Measurements from ENCODE around the gene KLHL36.
A peak's percentile ranks its signal among the peaks of the same experiment; 100 is the strongest.

Gene KLHL36

DNA sequence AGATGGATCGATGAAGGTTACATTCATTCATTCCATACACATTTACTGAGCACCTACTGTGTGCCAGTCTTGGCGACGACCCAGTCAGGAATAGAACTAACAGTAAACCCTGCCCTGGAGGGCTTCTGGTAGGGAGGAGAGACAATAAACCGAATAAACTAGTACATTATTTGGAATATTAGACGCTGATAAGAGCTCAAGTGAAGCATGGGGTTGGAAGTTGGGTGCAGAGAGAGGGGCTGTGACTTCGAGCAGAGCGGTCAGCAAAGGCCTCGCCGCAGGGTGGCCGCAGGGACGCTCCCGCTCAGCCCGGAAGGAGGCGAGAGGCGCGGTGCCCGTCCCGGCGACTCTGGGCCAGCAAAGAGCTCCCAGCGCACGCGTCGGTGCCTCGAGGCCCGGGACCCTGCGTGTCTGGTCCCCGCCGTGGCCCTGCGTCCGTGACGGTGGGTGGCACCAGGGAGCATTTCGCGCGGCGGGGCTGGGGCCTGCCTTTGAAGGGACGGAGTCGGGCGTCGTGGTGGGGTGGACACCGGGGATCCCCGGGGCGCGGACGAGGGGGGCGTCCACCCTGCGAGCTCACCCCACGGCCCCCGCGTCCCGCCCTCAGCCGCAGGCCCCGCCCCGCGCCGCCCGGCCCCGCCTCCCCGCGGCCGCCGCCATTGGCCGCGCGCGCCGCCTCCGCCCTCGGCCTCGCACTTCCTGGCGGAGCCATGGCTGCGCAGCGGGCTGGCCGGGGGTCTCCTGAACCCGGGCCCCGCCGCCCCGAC lies at the start of gene KLHL36:
KLHL36 (plus strand) TSS at position 684 of the 767 bp plus-strand sequence. CDS start 2,357 bp downstream, outside the sequence.
- peak; percentile 39 to 65 (median 48) for DNase-seq

DNA sequence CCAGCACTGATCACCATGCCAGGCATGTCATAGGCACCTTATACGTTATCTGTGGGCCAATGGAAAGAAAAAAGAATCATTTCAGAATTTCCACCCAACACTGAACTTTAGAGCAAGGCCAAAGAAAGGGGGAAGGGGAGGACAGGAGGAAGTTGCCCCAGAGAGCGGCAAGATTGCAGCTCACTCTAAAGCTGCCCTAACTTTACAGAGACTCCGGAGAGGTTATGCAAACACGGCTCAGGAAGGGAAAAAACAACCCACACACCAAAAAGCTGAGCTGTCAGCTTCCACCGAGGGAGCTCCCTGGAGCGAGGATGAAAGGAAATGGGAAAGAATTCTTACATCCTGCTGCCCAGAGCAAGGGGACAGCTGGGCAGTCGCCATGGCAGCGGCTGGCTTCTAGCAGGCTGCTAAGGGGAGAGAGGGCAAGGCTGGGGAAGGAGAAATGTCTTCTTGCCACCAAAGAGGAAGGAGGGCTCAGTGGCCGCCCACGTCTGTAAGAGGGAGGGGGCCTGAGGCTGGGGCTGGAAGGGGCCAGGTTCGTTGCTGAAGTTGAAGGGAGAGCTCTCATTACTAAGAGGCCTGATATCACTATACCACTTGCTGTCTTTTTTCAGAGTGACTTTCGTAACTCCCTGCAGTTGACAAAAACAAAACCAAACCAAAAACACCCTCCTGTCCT lies 48.6 kb upstream of the KLHL36 start:
- DNase-seq: peak in 2 of 4 experiments; percentile 27 to 30

DNA sequence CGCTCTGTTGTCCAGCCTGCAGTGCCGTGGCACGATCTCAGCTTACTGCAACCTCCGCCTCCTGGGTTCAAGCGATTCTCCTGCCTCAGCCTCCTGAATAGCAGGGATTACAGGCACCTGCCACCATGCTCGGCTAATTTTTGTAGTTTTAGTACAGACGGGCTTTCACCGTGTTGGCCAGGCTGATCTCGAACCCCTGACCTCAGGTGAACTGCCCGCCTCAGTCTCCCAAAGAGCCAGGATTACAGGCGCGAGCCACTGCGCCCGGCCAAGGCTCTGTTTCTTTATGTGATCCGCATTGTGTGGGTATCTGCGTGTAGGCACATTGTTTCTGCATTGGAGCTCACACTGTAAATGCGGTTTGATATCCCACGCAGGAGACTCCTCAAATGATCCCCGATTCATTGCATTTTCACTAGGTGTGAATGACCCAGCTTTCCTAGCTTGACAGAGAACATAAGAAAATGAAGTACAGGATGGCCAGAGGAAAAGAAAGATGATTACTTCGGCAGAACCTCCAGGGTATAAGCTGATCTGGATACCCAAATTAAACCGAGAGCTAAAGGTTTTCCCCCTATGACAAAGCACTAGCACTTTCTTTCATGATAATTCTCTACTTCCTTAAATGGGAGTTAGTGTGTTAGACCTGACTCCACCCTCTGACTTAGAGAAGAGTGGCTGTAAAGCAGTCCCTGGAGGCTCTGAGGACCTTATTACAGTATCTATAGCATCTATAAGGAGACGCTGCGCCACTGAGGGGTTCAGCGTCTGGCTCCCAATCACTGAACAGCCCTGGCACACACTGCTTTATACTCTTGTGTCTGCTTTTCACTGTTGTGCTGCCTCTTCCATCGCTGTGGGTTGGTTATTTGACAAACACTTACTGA lies 47.7 kb upstream of the KLHL36 start:
- DNase-seq: no peak

DNA sequence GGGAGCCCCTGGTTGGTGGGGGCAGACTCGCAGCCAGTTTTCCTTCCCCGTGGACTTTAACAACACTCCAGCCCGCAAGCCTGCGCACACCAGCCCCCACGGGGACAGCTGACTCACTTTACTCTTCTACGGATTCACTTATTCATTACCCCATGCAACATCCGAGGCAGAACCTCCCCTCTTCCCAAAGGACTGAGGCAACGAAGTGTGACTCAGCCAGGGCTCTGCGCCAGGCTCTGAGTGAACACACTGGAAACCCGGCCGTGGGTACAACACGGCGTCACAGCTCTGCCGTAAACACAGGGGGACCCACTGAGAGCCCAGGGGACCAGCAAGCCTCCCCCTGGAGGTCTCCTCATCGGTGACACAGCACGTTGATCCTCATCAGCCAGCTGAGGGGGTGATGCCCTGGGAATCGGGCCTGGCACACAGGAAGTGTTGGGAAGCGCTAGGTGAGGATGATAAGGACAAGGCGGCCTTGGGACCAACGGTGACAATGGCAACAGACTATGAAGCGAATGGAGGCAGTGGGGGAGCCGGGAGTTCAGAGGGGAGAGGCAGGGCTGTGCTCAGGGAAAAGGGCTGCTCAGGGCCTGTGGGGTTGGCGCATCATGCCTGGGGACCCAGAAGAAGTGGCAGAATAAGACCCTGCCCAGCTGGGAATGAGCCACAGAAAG lies 45.0 kb upstream of the KLHL36 start:
- no peak for DNase-seq

DNA sequence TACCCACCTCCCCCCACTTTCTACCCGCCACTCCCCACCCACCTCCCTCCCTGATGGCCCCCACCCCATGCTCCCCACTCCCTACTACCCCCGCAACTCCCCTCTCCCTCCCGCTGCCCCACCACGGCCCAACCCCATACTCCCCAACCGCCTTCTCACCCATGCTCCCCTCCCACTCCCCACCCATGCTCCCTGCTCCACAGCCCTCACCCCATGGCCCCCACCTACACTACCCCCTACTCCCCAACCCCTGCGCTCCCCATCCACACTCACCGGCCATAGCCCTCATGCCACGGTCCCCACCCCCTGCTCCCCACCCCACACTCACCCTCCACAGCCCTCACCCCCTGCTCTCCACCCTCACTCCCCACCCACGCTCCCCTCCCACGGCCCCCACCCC lies 44.4 kb upstream of the KLHL36 start:
- no peak for DNase-seq

DNA sequence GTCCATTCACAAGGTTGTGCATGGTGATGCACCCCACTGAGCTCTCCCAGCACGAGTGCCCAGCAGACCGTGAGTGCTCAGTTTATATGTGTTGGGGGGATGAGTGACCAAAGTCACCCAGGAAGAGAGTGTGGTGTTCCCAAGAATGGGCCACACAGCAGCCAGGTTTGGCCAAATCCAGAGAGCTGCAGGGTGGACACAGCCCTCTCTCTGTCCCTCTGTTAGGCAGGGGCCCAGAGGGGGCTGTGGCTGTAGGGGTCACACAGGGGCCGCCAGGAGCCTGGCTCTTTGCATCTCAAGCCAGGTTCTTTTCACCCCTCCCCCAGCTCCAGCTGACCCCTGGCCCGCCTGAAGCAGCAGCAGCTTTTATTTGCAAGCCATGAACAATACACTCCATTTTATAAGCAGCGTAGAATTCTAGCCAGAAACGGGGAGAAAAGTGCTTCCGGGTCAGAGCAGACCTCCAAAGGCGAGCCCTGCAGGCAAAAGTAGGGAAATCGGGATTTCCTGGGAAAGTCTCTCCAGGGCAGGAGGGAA lies 43.8 kb upstream of the KLHL36 start:
- no peak for DNase-seq

DNA sequence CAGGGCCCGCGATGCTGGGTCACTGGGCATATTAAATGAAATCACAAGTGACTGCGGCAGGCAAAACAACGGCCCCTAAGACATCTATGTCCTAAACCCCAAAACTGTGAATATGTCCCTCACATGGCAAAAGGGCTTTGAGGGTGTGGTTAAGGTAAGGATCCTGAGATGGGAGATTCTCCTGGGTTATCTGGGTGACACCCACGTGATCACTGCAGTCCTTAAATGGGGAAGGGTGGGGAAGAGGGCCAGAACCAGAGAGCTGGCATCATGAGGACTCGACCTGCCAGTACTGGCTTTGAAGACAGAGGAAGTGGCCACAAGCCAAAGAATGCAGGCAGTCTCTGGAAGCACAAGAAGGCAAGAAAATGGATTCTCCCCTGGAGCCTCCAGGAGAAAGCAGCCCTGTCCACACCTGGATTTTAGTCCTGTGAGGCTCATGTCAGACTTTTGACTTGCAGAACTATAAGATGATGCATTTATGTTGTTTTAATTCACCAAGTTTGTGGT lies 42.9 kb upstream of the KLHL36 start:
- DNase-seq: no peak

DNA sequence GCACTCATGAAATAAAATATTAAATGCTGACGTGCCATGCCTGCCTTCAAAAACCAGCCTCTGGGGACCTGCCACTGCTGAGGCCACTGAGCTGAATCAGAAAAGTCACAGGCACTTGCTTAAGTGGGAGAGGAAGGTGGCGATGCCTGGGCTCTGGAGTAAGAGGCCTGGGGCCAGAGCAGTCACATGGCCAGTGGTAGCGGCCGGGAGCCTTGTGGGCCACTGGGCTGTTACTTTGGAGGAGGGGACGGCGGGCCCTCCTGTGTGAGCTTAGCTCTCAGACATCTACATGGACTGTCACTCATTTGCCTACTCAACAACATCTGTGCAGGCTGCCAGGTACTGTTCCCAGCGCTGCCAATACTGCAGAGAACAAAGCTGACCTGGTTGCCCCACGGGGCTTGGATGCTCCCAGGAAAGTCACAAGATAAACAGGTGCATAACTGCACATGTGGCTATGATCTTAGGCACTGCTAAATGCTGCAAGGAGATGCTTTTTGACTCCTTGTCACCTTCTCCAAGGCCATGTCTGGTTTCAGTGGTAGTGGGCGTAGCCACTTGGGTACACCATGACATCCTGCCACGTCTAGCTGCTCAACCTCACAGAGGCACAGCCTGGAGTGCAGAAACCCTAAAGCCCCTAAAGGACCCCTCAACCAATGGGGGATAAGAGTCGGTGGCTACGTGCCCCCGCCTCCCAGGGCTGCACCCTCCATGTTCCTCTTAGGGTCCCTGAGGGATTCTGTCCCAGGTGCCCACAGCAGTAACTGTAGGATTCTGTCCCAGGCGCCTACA lies 42.0 kb upstream of the KLHL36 start:
- DNase-seq: no peak

DNA sequence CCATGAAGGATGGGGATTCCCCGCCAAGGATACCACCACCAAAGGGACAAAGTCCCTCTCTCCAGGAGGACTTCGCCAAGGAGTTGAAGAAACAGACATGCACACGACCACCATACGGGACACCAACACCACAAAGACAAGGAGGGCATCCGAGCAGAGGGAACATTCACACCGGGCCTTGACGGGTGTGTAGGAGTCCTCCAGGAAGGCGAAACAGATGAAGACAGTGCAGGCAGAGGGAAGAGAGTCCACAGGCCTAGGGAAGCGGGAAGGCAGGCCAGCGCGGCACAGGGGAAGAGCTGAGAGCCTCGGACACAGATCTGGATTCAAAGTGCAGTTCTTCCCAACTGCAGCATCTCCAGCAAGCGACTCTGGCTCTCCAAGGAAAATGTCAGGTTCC lies 41.2 kb upstream of the KLHL36 start:
- DNase-seq: no peak

DNA sequence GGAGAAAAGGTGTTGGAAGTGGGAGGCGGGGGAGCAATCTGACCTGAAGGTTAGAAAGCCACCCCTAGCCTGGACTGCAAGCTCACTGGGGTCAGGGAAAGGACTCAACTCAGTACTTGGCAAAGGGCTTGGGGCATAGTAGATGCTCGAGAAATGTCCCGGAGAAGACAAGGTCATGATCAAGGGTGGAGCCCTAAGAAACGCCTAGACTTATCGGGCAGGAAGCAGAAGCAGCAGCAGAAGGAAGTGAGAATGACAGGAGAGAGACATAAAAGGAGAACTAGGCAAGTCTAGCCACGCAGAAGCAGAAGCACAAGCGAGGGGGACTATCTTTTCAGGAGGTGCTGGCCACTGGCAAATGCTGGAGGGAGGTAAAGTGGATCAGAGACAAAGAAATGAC lies 40.6 kb upstream of the KLHL36 start:
- DNase-seq: no peak

DNA sequence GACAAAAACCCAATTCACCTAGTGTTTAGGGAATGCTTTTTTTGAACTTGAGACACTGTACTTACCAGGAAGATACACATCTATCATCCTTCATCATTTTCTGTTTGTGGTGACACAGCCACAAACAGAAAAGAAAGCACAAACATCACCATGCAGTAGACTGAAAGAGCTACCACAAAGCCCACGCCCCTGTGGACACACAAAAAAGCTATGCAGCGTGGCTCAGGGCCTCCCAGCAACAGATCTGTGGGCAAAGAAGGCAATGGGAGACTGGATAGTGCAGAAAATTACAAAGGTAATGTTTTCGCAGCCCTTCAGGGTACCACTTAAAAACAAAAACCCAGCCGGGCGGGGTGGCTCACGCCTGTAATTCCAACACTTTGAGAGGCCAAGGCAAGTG lies 40.0 kb upstream of the KLHL36 start:
- no peak for DNase-seq

DNA sequence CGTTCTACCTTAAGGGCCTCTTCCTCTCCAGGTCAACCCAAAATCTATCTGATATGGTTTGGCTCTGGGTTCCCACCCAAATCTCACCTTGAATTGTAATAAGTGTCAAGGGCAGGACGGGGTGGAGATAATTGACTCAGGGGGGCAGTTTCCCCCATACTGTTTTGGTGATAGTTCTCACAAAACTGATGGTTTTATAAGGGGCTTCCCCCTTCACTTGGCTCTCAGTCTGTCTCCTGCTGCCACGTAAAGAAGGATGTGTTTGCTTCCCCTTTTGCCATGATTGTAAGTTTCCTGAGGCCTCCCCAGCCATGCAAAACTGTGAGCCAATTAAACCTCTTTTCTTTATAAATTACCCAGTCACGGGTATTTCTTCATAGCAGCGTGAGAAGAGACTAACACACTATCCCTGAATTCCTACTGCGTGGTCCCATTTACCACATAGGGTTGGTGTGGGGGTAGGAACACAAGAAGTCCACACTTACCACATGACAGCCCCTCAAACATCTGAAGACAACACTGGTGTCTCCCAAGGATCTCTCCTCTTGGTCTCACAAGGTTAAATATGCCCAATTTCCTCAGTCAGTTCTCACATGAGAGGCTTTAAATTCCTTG lies 38.6 kb upstream of the KLHL36 start:
- DNase-seq: no peak

DNA sequence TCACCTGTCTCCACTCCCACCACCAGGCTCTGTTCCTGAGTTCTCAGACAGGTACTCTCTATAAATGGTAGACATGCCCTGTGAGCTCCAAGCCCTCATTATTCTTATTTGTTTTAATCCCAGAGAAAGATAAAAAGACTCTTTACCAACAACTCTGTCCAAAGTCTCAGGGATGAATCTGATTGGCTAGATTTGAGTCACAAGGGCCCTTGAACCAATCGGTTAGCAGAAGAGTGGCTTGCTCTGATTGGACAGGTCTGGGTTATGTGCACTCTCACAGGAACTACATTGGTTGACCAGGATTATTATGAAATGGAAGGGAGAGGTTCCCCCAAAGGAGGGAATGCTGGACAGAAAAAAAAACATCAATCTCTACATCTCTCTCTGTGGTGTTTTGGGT lies 37.9 kb upstream of the KLHL36 start:
- DNase-seq: no peak

DNA sequence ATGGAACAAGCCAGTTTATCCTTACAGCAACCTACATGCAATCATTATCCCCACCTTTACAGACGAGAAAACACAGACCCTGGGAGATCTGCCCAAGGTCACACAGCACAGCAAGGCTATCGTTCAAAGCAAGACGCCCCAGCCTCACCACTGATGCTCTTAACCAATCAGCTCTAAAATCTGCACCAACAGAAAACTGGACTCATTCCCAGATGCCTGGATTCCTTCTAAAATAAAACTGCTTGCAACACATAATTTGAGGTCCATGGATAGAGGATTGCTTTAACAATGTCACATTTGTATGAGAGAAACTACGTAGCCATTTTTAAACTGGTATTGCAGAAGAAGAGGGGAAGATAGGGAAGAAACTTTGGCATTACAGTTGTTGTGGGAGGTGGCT lies 37.3 kb upstream of the KLHL36 start:
- DNase-seq: no peak

DNA sequence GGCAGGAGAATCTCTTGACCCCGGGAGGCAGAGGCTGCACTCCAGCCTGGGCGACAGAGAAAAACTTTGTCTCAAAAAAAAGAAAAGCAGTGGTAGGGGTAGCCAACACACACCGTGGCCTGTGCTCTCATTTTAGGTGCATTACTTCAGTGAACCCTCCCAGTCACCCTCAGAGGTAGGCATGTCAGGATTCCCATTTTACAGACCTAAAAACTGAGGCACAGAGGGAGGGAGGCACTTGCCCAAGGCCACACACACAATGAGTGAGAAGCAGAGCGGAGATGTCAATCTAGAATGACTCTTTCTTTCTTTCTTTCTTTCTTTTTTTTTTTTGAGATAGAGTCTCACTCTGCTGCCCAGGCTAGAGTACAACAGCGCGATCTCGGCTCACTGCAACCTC lies 35.6 kb upstream of the KLHL36 start:
- DNase-seq: no peak

DNA sequence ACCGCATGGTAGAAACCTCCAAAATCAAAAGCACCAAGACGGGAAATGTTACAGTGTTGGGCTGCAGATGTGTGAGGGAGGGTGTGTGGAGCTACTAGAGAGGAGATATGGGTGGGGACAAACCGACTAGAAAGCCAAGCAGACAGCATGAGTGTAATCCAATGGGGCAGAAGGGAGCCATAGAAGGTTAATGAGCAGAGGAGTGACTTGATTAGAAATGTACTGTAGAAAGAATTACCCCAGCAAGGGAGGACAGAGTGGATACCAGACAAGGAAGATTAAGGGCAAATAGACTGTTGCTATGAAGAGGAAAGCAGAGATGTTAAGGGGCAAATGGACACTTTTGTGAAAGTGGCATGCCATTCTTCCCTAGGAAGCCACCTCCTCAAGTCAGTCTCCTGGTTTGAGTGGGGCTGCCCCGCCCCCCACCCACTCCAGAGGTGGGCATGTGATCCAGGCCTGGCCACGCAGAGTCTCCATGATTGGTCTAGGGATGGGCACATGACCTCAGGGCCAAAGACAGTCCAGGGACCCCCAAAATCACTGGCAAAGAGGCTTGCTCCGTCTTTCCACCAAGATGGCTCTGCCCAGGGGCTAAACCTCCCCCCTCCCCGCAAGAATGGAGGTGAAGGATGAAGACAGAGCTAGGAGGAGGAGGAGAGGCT lies 34.8 kb upstream of the KLHL36 start:
- DNase-seq: no peak

DNA sequence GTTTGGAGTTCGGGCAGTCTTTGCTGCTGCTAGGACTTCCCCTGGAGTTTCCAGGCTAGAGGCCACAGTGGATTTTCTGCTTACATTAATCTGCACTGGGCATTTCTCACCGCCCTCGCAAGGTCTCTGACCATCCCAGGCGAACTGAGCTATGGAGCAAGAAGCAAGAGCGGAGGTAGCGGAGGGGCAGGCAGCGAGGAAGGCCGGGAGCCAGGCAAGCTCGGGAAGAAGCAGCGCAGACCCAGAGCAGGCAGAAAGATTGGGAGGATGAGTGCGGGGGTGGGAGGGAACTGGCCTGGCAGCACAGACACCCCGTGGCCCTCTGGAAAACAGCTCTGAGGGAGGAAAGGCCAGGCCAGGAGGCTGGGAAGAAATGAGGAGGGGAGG lies 34.2 kb upstream of the KLHL36 start:
- no peak for DNase-seq

DNA sequence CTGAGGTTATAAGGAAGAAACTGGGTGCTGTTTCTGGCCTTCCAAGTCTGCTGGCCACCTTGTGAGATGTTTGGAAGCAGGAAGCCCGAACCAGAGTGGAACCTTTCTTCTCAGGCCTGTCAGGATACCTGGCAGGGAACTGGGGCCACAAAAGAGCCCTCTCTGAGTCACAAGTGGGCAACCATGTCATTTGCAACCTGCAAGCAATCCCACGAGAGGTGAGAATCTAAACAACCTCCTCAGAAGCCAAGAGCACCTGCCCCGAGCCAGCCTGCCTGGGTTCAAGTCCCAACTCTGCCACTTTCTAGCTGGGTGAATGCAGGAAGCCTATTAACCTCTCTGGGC lies 33.7 kb upstream of the KLHL36 start:
- no peak for DNase-seq

DNA sequence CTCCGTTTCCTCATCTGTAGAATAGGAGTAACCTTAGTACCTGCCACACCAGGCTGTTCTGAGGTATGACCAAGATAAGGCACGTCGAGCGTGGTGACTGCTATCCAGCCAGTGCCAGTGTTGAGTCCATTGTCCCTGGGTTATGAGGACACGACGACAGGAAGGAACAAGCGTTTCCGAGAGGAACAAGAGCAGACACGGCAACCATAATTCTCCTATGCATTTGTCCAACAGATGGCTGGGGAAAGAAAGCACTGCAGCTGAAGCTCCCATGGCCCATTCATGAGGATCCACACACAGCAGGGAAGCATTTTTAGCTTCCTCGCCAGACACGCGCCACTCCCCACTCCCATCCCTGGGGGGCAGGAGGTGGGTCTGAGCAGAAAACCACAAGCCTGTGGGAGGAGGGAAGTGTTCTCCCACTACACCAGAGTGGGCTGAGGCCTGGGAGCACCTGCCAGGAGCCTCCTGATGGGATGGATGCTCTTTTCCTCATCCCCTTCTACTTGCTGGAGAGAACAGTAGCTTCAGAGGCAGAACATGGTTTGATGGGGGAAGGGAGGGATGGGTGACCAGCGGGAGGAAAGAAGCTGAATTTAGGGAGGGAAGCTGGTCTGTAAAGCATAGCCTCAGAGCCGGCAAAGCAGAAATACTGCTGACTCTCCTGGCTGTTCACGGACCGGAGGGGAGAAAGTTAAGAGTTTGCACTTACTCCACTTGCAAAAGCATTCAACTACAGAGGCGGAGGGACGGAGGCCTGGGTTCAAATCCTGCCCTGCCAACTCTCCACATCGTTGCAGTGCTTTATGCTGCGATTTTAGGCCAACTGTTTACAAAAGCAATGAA lies 33.1 kb upstream of the KLHL36 start:
- DNase-seq: no peak

DNA sequence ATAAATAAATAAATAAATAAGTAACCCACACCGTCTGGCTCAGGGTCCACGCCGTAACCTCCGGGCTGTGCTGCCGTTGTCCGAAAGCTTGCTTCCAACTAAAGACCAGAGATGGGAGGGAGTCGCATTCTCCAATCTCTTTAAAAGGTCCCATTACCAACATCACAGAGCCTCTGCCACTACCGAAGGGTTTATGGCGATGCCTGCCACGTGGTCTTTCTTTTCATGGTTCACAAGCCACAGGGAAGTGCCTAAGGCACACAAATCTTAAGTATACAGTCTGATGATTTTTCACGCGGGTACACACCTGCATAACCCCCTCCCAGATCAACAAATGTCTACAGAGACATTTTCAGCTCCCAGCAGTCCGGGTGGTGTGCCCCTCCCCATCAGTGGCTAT lies 31.8 kb upstream of the KLHL36 start:
- DNase-seq: no peak
